ENCODE data around the gene GJB1.

- no peak for TF ChIP-seq POLR2A (IDR thresholded peaks at IDR 0.05)
- no peak for TF ChIP-seq CTCF (IDR thresholded peaks at IDR 0.05)
- TF ChIP-seq EP300 (IDR thresholded peaks at IDR 0.05; ENCODE audit: low read depth): no peak
Observed at GRCh38 chrX:71236836-71237235, 13.8 kb downstream of the GJB1 start.
